Activated effector memory CD4-positive, alpha-beta T cell treated with anti-CD3 and anti-CD28 coated beads, Interleukin-2, amount 50 U/mL, for 16 hours (primary cell): ENCODE measurements around the gene GFER.

Source experiments
- DNase-seq: peaks from one replicate; pipeline ENCODE4 v3.0.0-alpha.2; 2020

Gene GFER

DNA sequence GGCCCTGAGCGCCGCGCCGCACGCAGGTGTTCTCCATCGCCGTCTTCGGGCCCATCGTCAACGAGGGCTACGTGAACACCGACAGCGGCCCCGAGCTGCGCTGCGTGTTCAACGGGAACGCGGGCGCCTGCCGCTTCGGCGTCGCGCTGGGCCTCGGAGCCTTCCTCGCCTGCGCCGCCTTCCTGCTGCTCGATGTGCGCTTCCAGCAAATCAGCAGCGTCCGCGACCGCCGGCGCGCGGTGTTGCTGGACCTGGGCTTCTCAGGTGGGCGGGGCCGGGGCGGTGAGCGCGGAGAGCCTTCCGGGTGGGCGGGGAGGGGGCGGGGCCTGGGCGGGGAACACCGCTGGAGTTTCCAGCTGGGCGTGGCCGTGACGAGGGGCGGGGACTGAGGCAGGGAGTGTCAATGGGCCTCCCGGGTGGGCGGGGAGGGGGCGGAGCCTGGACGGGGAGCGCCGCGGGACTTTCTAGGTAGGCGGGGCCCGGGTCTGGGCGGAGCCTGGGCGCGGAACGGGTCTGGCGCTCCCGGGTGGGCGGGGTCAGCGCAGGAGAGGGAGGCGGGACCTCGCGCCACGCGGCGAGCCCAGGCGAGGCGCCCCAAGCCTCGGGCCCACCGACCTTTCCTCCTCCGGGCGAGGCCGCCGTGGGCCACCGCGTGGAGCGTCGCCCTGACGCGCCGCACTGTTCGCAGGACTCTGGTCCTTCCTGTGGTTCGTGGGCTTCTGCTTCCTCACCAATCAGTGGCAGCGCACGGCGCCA, 8.1 kb downstream of the GFER start:
- peak; percentile 98 for DNase-seq

DNA sequence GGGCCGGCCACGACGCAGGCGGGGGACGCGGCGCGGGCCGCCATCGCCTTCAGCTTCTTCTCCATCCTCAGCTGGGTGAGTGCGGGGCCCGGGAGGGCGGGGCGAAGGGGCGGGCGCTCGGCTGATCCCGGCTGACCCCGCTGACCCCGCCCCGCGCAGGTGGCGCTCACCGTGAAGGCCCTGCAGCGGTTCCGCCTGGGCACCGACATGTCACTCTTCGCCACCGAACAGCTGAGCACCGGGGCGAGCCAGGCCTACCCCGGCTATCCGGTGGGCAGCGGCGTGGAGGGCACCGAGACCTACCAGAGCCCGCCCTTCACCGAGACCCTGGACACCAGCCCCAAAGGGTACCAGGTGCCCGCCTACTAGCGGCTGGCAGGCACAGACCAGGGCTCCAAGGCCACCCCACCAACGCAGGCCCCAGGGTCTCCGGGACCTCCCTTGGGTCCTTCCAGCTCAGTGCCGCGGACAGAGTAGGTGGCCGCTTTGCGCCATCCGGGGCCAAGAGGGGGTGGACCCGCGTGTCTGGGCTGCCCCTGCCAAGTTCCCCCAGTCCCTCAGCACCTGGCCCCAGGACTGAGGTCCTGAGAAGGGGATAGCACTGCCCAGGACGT, 8.8 kb downstream of the GFER start:
- no peak for DNase-seq

DNA sequence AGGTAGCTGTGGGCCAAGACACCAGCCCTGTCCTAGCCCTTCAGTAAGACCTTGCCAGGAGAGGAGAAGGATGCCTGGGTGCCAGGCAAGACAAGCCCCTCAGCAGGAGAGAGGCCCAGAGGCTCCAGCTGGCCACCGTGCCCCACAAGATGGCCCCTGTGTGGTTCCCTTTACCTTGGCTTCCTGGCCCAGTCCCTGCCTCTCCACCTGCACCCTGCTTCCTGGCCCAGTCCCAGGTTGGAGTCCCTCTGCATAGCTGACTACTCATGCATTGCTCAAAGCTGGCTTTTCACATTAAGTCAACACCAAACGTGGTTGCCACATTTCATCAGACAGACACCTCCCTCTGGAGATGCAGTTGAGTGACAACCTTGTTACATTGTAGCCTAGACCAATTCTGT, 9.7 kb downstream of the GFER start:
- DNase-seq = no peak

DNA sequence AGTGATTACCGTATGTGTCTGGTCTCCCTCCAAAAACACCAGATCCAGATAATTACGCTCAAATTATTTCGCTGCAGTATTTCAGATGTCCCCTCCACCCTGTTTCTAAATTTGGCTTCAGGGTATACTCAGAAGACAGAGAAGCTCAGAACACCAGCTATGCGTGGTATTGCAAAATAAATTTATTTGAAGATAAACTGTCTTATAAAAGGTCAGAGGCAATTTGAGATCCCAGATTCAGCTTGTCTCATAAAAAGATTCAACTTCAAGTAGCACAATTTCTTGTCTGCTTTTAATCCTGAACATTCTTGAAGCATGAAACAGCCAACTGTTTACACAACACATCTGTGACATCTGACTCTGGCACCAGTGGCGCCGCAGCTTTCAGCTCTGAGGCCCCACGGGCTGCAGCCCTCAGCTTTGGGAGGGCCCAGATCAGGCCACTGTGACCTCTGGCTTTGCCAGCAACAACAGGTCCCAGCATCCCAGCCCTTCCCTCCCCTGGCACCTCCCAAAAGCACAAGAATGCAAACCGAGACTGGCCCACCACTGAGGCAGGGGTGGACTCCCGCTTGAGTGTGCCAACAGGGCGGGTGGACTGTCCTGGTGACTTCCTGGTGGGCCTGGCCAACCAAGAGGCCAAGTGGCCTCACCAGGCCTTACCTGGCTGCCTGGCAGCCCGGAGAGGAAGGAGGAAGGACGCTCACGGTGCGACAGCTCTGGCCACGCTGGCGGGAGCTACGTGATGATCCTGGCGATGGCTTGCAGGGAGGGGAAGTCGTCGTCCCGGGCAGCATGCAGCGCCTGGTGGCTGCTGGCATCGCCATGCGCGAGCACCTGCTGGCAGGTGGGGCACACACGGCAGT, 13.7 kb downstream of the GFER start:
- DNase-seq = no peak

DNA sequence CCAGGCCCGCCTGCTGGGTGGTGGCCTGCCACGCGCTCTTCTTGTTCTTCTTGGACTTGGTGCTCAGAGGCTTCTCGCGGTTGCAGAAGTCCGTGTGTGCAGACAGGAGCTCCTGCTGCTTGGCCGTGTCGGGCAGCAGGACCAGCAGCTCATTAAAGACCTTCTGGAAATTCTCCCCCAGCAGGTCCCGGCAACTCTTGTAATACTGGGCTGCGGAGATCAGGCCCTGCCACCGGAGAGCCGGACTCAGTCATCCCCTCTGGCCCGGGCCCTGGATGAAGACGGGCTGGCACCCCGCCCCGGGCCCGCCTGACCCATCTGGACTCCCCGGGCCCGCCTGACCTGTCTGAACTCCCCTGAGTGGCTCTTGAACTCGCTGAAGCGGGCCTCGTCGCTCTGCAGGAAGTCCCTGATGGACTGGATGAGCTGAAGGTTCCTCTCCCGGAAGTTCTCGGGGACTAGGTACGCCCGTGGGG, 14.4 kb downstream of the GFER start:
- DNase-seq = no peak

DNA sequence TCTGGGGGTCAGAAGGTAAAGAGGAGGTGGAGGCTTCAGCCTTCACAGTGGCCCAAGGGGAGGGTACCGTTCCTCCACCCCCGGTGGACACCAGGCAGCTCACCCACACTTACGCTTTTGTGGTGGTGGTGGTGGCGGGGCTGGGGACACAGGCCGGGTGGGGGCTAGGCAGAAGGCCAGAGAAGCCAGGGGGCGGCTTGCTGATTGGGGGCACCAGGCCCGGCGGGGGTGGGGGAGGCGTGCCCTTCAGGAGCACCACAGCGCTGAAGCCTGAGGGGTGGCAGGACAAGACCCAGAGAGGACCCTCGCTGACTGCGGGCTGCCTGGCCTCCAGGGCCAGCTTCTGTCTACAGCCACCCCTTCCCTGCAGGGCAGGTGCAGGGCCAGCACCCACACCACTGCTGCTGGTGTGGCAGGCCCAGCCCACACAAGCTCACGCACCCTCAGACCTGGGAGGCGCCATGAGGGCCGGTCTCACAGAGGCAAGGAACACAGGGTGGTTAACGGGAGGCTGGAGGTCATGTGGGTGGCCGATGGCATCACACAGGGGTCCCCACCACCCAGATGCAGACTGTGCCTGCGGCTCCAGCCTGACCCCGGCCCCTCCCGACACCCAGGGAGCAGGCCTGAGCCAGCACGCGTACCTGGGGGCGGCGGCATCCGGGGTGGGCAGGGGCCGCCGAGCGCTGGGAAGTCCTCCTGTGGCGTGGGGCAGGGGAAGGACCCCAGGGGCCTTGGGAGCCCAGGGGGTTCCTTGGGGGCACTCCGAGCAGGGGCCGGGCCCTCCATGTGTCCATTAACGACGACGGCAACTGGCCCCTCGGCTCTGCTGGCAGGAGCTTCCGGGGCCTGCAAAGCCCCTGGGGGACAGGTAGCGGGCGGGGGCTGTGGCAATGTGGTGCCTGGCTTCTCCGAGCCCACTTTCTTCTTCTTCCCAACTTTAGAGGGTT, 15.1 kb downstream of the GFER start:
- no peak for DNase-seq

DNA sequence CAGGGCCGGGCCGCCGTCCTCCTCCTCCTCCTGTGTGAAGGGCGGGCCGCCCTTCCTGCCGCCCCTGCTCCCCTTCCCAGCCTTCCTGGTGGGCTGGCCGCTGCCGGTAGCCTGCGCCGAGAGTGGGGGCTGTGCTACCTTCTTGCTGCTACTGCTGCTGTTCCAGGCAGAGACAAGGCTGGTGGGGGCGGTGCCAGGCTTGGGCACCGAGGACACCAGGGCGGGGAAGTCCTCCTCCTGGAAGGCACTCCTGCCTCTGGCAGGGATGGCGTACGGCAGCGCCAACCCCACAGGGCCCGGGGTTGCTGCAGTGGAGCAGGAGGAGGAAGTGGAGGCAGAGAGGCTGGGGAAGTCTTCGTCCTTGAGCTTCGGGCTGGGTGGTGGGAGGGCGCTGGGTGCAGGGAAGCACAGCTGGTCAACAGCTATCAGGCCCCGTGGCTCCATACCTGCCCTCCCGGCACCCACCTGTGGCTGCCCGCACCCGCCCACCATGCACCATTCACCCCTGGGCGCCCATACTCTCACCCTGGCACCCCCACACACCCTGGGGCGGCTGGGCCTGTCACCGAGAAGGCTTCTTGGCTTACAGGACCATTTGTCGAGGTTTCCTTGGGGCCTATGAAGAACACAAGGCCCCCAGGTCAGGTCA, 16.0 kb downstream of the GFER start:
- no peak for DNase-seq

DNA sequence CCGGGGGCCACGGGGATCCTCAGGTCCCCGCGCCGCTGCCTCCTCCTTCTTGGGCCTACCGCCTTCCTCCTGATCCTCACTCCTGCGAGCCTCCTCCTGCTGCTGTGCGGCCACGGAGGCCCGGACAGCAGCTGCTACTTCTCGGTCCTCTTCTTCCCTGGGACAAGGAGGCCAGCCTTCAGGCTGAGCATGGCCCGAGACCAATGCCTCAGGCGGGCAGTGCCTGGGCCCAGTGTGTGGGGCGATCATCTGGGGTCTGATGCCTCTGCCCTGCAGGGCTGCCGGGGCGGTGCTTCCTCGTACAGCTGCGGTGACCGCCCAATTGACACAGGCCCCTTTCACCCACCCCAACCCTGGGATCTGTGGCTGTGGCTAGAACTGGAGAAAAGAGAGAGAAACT, 17.0 kb downstream of the GFER start:
- DNase-seq = no peak

DNA sequence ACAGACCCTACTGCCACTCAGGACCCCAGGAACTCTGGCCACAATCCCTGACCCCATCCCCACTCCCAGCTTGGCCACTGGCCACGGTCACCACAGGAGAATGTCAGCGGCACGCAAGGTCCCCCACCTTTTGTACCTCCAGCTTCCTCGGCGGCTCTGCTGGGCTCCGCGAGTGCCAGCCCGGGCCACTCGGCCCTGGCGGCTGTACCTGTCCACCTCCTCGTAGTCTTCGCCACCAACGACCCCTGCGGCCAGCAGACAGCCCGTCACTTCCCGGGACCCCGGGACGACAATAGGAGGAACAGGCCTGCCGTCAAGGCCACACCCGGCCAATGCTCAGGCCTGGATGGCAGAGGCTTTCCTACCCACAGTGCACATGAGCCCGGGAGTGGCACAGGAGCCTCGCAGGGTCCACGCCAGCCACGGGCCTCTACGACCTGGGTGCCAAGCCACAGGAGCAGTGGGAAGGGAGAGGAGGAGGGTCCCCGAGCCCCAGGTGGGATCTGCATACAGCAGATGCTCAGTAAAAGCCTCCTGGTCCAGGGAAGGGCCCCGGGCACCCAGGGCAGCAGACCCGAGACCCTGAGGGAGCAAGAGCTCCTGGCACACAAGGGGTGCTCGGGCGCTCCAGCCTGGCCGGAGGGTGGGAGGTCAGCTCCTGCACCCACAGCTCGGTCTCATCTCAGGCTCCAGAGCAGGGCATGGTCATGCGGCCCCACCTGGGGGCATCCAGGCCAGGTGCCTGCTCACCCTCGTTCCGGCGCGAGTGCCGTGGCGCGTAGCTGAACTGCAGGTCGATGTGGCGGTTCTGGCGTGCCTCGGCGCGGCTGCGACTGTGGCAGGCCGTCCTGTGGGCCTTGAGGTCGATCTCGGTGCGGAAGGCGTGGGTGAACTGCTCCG, 17.7 kb downstream of the GFER start:
- DNase-seq = no peak

DNA sequence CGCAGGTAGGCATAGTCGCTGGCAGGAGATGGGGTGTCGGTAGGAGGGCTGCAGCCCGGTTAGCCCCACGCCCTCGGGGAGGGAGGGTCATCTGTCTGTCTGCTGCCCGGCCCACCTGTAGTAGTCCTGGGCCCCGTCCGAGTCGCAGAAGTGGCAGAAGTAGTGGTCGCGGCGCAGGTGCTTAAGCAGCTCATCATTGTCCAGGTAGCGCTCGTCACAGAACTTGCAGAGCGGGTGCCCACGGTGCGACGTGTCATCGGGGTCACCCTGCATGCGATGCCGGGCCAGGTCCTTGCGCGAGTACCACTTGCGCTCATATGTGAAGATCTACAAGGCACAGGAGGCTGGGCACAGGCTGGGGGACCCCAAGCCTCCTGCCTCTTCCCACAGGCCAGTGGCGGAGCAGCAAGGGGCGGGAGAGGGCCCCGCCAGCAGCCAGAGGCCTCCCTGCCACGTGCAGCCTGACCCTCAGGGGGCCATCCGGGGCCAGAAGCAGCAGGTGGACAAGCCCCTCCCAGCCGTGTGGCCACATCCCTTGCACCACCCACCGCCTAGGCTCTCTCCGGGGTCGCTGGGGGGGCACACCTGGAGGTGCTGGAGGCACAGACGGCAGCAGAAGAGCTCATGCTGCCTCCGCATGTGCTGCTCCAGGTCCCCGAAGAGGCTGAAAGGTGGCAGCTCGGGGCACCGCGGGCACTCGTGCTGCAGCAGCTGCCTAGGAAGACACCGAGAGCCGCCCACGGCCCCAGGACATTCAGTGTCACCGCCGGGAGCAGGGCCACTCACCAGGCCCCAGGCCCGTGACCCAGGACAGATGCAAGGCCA, 18.6 kb downstream of the GFER start:
- no peak for DNase-seq

DNA sequence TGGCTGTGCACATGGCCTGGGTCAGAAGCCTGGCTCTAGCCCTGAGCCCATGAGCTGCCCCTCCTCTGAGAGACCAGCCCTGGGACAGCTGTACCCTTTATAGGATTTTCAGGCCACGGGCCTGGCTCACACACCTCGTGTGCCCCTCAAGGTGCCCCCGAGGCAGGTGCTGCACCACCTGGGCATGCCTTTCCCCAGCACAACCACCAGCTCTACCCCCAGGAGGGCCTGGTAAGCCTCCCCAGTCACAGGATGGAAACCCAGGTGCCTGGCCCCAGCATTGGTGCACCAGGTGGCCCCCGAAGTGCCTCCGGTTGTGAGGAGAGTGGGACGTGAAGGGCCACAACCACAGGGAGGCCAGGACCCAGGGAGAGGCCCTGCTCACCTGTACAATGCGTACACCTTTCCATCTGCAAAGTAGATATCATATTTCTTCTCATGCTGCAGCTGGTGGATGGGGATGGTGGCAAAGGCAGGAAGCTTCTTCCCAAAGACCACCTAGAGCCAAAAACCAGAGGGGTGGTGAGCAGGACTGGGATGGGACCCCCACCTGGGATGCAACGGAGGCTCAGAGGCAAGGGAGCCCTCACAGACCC, 19.3 kb downstream of the GFER start:
- no peak for DNase-seq

DNA sequence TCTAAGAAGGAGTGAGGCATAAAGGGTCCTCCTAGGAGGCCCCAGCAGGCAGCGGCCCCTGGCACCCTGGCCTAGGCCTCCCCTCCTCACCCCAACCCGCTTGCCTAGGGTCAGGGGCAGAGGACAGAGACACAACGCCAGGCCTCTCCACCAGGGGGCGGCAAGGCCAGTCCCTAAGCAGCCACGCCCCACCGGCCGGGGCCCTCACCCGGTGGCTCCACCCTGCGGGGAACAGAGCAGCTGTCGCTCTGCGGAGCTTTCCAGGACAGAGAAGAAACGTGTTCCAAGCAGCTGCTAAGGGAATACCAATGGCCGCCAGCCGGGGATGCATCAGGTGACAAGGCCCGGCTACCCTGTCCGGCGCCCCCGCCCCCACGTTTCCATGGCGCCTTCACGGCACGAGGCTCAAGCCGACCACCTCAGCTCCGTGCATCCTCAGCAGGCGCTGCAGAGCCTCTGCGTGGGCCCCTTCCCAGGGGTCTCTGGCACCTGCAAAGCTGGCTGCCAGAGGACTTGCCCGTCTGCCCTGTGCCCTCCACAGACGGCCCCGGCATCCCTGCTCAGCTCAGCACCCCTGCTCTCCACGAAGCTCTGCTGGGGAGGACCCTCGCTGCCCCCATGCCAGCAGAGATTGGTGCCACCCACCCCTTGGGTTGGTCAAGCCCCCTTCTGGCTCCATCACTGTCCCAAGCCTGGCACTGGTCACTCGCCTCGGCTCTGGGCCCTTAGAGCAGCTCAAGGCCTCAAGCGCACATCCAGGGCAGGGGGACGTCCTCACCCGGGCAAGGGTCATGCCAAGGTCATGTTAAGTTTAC, 20.0 kb downstream of the GFER start:
- peak; percentile 95 for DNase-seq

DNA sequence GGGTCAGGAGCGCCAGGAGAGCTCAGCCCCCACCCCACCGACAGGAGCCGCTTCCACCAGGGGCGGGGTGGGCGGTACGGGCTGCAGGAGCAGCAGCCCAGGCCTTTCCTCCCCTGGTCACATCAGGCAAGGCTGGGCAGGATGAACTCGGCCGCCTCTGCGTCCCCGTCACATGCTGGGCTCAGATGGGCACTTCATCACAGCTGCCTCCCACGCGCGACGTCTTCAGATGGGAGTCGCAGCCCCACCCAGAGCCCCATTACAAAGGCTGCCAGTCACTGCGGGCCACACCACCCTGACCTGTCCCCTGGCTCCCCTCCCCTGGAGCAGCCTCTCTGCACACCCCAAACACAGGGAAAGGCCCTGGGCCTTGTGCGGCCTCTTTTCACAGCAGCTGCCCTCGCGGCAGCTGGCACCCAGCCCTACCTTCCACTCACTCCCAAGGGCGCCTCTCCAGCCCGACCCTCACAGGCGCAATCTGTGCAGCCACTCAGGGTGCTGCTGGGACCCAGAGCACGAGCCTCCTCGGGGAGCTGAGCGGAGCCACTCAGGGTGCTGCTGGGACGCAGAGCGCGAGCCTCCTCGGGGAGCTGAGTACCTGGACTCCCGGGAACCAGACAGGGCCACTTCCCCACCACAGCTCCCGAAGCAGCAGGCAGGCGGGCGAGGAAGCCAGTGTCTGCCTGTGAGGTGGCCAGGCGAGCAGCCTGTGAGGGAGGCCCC, 21.0 kb downstream of the GFER start:
- no peak for DNase-seq

DNA sequence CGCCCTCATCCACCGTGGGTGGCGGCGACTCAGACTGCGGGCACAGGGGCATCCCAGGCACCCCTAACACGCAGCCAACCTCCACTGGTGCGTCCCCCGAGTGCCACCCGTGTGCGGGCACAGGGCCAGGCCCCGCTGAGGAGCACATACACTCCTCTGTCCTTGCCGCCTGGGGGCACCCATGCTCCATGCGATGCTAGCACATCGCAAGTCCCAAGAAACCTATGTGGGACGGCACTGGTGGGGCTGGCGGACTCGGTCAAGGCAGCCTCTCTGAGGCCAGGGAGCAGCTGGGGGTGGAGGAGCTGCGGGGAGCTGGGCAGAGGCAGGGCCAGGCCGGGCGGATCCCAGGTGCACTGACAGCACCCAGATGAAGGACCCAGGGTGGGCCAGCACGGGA, 21.7 kb downstream of the GFER start:
- DNase-seq = no peak

DNA sequence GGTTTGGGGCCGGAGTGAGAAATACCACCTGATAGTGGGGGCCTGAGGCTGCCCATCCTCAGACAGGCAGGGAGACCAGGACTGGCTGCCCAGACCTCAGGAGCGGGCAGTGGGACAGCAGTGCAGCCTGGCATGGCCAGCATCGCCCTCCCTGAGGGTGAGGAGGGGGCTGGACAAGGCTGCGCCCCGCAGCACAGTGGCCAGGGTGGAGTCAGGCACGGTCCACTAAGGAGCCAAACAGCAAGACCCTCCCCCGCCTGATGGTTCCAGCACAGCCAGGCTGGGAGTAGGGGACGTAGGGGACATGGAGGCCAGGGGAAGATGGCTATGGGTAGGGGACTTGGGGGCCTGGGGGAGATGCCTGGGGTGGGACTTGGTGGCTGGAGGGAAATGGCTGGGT, 22.3 kb downstream of the GFER start:
- no peak for DNase-seq

DNA sequence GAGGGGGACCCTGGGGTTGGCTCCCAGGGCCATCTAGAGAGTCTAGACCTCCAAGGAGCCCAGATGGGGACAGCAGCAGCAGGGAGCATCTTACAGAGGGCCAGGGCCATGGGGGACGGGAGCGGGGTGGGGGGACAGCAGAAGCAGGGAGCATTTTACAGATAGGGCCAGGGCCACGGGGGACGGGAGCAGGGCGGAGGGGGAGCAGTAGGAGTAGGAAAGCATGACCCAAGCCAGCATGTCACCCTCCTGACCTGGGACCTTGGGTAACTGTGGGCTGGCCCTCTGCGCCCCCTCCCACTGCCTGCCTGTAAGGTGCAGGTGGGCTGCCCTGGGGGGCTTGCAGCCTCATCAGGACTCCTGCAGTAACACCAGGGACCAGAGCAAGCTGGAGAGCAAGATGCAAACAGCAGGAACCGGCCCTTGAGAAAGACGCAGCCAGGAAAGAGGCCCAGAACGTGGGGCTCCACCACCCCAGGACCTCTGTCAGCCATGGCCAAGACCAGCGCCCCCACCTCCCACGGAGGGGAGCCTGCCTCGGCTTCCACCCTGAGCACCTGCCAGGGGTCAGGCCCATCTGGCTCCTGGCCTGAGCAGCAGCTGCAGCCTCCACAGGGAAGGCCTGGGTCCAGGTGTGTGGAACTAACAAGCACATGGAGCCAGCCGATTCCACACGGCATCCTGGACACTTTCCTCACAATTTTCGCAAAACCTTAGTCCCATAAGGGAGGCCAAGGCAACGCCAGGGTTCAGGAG, 23.3 kb downstream of the GFER start:
- DNase-seq = no peak

DNA sequence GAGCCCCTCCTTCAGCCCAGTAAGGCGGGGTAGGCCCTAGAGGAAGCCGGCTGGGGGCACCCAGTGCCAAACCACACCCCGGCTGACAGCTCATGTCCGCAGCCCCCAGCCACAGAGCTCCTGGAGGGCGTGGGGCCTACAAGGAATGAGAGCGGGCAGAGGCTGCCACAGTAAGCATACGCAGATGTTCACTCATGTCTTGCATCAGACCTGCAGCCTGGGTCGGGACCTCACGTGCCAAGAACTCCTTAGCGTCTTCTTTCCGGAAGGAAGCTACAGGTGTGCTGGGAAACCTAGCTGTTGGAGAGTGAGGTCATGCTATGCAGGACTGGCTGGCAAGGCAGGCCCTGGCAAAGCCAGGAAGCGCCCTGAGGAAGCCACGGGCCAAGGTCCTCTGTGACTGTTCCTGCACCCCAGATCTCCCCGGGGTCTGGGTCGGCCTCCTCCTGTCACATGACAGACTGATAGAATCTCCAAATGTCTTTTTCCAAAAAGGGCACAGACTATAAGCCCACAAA, 24.1 kb downstream of the GFER start:
- DNase-seq = peak; percentile 73
